ENCODE data around the gene PDZRN4.

The PDZRN4 gene

DNA sequence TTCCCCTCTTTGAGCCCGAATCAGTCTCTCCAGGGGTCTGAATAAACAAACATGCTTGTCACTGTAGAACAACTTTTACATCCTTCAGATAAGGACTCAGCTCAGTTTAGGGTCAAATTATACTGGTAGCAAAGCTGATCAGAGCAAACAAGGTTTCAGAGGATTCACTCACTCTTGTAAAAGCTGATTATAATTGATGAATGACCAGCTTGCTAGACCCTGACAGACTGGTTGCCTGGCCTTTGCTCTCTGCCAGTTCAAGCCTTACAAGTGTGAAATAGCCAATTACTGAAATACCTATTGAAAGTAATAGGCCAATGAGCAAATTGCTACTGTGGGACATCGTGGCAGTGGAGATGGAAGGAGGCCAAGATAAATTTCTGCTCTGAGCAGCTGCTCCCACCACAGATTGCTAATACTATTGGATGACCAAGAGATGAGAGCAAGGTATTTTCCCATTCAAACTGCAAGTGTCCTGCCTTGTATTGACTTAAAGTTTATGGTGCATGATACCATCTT, 177.6 kb downstream of the PDZRN4 start:
- DNase-seq: no peak

DNA sequence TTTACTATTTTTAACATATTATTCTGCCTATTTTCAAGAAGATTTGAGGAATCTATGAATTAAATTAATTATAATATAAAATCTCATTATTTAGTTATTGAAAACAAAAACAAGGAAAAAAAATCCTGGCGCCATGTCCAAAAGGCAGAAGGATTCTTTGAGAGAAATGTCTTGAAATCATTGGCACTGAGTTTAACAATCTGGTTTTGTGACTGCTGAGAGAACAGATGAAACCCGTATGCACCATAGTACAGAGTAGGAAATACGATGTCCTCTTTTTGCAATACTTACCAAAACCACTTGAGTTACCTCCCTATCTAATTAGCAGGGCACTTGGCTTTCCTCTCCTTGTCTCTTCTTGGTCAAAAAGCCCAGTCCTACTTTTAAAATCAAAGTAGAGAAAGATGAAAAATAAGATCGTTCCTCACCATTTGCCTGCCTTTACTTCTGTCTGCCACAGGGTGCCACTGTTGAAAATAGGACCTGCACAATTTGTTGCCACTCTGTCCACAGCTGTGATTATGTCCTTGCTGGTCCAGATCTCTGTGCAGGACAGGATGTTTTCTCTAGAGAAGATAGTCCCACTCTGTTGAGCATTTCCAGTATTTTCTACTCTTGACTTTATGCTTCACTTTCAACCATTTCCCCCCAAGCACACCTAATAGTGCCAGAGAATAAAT, 179.7 kb downstream of the PDZRN4 start:
- DNase-seq: no peak

GRCh38 chr12:41380878-41381277, 192.8 kb downstream of the PDZRN4 start:
- no peak for DNase-seq

DNA sequence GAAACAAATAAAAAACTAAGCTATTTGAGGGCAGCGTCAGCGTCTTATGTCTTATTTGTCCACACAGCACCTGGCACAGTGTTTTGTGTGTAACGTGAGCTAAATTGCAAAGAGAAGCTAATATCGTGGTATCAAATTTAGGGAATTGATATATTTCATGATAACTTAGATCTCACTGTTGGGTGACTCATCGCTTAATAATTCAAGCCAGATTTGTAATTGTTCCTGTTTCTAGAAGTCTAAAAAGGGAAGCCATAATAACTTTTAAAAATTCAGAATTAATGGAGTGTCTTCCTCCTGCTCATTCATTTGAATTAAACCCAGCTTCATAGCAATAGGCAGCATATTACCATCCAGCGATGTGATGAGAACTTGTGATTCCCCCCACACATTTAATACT, 214.7 kb downstream of the PDZRN4 start:
- no peak for DNase-seq

DNA sequence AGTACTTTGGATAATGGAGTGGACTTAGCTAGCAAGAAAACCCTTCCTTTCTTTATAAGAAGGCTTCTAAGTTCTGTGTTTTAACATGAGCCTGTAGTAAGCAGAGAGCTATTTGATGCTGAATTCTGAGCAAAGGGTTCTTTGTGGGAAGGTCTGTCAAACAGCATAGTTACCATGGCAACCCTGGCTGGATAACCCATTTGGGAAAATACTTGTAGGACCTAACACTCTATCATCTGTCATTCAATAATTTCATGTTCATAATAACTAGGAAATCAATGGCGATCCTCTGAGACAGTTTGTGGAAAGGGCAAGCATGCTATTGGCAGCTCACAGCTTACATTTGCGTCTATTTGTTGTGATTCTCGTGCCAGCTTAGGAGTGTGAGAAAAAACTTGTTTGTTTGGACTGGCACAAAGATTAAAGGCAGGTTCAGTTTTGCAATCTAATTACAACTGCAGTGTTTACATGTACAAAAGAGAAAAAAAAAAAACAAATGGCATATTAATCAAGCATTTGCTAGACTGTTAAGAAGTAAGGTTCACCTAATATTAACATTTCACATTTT, 219.2 kb downstream of the PDZRN4 start:
- DNase-seq: no peak

DNA sequence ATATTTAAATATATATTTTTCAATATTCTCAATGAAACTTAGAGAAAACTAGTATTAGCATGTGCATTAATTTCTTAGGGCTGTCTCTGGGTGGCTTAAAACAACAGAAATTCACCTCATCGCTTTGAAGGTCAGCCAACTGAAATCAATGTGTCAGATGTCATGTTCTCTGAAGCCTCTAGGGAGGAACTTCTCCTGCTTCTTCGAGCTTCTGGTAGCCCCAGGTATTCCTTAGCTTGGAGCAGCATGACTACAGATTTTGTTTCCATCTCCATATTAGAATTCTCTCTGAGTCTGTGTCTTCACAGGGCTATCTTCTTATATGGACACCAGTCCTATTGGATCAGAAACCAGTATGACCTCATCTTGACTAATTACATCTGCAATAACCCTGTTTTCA, 221.5 kb downstream of the PDZRN4 start:
- DNase-seq: no peak

- no peak for DNase-seq
Observed at GRCh38 chr12:41418586-41418985, 230.5 kb downstream of the PDZRN4 start.

DNA sequence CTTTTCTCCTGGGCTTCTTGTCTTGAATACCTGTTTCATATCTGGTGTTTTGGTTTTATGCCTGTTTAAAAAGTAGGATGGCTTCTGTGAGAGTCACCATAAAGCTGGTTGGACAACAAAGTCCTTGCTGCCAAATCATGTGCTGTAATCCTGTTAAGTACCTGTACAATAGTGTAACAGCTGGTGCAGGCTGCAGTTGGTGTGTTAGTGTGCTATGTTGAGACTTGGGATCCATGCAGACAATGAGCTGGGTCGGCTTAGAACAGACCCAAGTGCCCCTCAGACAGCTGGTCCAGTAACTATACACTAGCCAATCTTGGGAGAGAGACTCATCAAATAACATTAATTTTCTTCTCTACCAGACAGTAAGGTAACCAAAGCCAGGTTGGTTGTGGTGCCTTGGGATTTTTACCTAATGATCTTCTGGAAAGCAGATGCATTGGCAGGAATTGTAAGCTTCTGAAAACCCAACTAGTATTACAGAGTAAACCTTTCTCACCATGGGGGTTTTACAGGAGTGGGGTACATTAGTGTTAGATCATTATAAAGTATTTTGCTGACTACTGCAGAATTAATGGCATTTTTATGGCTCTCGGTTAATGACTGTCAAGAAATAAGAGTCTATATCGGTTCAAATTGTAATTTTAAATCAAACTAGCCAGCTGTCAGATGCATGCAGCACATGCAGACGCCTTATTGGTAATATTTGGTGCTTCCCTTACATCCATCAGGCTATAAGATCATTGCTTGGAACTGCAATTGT, 231.2 kb downstream of the PDZRN4 start:
- no peak for DNase-seq

- DNase-seq: no peak
Observed at GRCh38 chr12:41424651-41425050, 236.5 kb downstream of the PDZRN4 start.

DNA sequence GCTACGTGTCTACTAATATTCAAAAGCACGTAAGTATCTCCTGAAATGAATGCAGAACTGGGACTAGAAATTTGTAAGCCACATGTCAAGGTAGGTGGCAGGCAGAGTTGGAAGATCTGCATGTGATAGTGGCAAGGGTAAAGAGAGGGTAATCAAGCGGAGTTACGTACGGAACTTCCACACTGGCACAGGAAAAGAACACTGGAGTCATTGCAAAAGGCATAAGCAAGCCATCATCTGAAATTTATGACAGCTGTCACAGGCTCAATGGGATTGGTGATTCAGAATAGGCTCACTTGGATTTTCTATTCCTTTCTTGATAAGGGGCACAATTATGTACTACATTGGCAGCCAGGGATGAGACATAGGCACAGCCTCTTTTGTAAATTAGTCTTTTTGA, 245.3 kb downstream of the PDZRN4 start:
- DNase-seq: no peak

DNA sequence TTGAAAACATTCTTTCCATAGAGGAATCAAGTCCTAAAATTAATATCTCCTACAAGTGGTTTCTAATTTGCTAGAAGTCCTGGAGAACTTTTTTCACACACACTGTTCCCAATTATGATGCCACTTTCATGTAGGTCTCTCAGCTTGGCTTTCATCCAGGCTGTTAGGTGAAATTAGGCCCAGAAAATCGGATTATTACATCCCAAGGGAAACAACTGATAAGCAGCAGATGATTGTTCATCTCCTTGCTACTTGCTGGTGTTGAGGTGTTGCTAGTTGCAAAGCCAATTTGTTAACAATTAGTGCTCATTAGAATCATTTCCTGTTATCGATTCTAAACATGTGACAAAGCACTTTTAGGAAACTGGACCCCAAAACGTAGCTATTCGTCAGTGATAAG, 248.0 kb downstream of the PDZRN4 start:
- no peak for DNase-seq

DNA sequence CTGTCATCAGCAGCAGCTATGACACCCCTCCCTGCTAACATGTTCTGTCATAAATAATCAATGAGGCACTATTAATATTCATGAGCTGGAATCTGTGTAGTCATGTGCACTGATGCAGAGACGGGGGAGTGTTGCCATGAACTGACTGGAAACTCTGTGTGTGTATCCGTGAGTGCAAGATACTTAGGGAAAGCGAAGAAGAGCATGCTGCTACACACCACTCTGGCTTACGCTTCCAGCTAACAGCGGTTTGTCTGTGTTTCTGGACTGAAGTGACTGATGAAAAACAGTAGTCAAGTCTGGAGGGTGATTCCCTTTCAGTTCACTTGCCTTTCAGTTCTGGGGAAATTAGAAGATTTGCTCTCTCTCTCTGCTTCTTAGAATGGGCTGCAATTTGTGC, 249.4 kb downstream of the PDZRN4 start:
- DNase-seq: no peak

DNA sequence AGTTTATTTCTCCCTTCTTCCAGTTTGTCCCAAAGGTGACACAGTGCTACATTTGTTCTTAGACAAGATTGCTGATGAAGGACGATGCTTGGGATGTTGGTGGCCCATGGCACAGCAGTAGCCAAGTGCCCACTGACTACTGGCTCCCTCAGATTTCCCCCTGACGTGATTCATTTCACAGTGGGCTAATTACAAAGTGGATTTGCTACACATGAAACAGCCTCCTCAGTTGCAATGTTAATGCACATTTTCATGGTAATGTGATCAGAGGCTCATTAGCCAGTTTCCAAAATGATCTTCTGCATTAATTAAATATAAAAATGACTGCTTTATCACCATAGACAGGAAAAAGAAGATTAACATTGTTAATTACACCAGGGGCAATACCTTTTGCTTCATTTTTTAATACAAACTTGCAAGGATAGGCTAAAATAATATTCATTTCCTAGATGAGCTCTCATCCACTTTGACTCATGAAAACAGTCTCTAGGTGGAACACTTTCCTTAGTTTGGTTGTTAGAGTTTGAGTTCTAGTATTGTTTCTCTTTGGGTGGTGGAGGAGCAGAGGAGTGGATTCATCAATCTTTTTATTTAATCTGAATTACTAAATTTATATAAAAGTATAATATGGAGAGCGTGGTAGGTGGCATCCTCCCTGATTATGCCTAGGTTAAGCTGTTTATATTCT, 250.9 kb downstream of the PDZRN4 start:
- no peak for DNase-seq

- no peak for DNase-seq
Observed at GRCh38 chr12:41439801-41440200, 251.7 kb downstream of the PDZRN4 start.

- DNase-seq: no peak
Observed at GRCh38 chr12:41441180-41441579, 253.1 kb downstream of the PDZRN4 start.

GRCh38 chr12:41442896-41443295, 254.8 kb downstream of the PDZRN4 start:
- DNase-seq: no peak

GRCh38 chr12:41443690-41444089, 255.6 kb downstream of the PDZRN4 start:
- DNase-seq: no peak

DNA sequence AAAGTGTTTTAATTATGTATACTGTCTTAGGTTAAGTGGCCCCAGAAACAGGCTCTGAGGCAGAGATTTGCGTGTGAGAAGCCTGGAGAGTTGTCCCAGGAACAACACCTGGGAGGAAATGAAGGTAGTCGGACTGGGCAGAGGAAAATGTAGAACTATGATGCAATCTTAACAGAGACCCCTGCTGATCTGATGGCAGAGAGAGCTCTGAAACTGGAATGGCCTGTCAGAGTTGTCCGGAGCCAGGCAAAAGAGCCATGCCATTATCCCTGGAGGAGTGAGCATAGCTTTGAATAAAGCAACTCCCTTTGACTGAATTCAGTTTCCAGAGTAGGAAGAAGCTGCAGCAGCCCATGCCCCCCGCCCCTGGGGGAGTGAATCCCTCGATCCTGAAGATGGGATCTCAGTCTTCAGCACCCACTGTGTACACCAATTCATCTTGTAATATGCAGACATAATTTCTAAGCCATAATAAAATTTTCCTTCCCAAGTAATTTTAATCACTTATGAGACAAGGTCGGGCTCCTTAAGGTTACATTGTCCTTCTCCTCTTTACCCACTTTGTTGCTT, 264.8 kb downstream of the PDZRN4 start:
- DNase-seq: no peak

GRCh38 chr12:41453409-41453808, 265.3 kb downstream of the PDZRN4 start:
- no peak for DNase-seq

DNA sequence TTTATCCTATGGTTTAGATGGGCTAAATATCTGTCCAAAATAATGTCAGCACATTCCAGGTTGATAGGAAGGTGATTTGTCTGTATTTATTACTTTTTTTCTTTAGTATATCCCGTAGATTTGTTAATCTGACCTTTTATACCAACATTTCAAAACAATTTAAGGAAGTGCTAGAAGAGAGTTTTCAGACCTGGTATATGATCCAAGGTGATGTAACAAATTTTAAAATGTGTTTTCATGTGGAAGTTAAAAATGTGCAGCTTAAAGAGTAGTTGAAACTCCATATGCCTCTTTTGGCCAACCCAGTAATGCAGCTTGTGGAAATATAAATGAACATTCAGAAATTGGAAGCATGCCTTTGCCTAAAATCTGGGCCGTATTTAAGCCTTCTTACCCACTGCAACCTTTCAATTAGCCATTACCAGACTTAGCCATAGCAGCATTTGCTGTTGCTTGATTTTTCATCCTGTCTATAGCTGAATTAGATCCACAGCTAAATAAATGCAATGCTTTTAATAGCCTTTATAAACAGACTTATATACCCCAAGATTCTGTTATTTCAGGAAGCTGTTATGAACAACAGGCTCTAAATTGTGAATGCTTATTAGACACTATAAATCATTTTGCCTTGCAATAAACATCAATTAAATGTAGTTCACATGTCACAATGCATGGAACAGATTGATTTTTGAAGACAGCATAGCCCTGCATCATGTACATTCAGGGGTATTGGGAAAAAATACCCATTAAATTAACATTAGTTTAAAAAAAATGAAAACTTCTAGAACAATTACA, 271.2 kb downstream of the PDZRN4 start:
- DNase-seq: no peak

GRCh38 chr12:41459906-41460214, 271.7 kb downstream of the PDZRN4 start:
- no peak for DNase-seq

DNA sequence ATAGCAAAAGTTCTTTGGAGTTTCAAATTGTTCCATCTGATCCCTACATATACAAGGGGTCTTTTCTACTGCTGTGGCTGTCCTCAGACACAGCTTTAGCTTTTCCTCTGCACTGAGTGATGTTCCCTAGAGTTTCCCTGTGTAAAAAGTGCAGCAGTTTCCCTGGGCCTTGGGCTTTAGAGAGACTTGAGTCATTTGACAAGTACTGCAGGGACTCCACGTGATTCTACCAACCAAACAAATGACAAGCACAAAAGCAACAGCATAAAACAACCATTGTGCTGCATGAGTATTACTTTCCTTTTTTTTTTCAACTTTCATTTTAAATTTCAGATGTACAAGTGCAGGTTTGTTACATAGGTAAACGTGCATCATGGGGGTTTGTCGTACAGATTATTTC, 272.8 kb downstream of the PDZRN4 start:
- no peak for DNase-seq

- no peak for DNase-seq
Observed at GRCh38 chr12:41462312-41462711, 274.2 kb downstream of the PDZRN4 start.

Measured in stimulated activated CD8-positive, alpha-beta memory T cell treated with anti-CD3 and anti-CD28 coated beads, Interleukin-4, amount 100 ng/mL, for 48 hours (primary cell).